Middle frontal gyrus (tissue), 1 donor: Measurements from ENCODE around the gene CACNG3.
"Not testable (repeated sequence)": the region's sequence is repeated elsewhere in the genome, so short reads cannot be mapped to it uniquely, and the experiment has no call there.

Experiments used
- DNase-seq: peaks from one replicate; pipeline ENCODE4 v3.0.0-alpha.2; 2015; ENCODE audit warnings: low spot score; ENCODE audit errors: extremely low spot score

CACNG3 gene

GRCh38 chr16:24275413-24275812 lies 19.3 kb downstream of the CACNG3 start:
- no peak for DNase-seq

DNA sequence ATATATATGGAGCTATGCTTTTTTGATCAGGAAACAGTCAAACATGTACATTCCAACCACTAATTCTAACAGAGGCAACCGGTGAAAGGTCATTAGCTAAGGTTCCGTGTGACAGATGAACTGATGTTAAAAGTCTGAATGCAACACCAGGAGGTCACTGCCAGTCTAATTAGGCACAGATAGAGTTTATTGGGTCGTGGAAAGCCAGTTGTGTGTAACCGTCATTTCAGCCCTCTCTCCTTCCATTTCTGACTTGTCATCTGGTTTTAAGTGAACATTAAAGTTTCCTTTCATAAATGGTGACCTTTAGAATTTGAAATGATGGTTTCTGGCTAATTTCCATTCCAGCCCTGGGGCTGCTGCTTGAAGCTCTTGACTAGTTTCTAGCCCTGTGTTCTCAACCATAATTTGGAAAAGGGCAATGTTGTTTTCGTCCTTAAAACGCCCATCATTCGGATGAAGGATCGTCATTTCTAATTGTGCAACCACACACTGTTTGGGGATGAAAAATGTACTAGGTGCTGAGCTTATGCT lies 23.9 kb downstream of the CACNG3 start:
- DNase-seq = no peak

DNA sequence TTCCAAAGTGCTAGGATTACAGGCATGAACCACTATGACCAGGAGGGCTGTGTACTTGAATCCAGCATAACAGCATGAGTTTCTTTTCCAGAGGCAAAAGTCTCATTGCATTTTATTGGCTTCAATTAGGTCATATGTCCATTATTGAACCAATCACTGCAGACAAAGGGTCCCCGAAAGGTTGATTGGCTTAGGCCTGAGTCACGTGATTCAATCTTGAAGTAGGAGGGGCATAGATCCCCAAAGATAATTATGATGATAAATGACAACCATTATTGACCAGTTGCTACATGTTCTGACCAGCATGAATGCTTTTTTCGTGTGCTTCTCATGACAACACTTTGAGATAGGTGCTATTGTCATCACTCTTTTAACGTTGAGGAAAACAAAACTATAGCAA lies 25.3 kb downstream of the CACNG3 start:
- no peak for DNase-seq

DNA sequence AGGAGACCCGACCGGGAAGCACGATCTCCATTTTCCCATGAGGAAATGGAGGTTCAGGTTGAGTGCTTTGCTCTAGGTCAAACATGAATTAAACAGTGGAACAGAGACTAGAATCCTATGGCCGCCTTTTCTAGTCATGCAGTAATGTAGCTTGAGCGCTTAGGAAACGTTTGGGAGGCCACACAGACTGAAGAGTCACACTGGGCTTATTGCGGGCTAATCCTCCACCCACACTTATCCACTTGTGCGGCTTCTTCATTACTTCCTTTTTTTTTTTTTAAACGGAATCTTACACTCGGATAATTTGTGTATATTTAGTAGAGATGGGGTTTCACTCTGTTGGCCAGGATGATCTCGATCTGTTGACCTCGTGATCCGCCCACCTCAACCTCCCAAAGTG lies 26.0 kb downstream of the CACNG3 start:
- DNase-seq = no peak

DNA sequence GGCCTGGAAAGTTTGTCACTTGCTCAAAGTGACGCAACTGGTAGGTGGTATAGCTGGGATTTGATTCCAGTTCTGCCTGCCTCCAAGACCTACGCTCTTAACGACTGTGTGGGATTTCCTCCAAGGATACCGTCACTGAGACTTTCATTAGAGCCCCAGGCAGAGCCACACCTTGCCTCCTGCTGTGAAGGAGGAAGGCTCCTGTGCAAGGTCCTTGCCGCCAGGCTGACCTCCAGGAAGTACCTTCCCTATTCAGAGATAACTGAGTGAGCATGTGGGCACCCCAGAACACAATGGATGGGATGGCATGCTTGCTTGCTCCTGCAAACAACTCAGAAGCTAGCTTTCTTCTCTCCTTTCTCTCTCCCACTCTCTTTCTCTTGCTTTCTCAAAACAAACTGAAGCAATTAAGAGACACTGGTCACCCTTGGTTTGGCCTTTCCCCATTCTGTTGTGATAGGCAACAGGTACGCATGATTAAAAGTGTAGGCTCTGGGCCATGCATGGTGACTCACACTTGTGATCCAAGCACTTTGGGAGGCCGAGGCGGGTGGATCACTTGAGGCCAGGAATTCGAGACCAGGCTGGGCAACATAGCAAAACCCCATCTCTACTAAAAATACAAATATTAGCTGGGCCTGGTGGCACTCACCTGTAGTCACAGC lies 30.7 kb downstream of the CACNG3 start:
- no peak for DNase-seq

- DNase-seq = peak; percentile 50
Measured at GRCh38 chr16:24288516-24288915, 32.4 kb downstream of the CACNG3 start.

GRCh38 chr16:24289166-24289700 lies 33.1 kb downstream of the CACNG3 start:
- peak; percentile 36 for DNase-seq

GRCh38 chr16:24291932-24292331 lies 35.8 kb downstream of the CACNG3 start:
- no peak for DNase-seq

- DNase-seq = no peak
Measured at GRCh38 chr16:24294131-24294530, 38.0 kb downstream of the CACNG3 start.

DNA sequence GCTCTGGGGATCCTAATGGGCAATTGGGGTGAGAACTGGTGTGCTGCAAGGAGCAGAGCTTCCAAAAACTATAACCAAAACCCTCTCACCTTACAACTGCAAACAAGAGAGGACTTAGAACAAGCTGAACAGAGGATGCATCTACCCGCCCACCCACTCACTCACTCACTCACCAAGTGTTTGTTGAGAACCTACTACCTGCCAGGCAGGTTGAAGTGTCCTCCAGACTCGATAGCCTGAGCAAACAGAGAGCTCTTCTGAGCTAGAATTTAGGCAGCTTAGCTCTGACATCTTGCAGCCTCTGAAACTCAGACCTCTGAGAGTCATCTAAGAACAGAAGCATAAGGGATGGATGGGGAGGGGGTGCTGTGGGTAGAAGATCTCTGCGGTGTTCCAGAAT lies 41.2 kb downstream of the CACNG3 start:
- no peak for DNase-seq

- no peak for DNase-seq
Measured at GRCh38 chr16:24298548-24299167, 42.5 kb downstream of the CACNG3 start.

- not testable (repeated sequence) for DNase-seq
Measured at GRCh38 chr16:24300750-24301149, 44.6 kb downstream of the CACNG3 start.

DNA sequence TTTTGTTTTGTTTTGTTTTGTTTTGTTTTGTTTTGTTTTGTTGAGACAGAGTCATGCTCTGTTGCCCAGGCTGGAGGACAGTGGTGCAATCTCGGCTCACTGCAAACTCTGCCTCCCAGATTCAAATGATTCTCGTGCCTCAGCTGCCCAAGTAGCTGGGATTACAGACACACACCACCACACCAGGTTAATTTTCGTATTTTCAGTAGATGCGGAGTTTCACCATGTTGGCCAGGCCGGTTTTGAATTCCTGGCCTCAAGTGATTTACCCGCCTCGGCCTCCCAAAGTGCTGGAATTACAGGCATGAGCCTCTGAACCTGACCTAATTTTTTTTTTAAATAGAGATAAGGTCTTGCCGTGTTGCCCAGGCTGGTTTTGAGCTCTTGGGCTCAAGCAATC lies 46.5 kb downstream of the CACNG3 start:
- DNase-seq = no peak

DNA sequence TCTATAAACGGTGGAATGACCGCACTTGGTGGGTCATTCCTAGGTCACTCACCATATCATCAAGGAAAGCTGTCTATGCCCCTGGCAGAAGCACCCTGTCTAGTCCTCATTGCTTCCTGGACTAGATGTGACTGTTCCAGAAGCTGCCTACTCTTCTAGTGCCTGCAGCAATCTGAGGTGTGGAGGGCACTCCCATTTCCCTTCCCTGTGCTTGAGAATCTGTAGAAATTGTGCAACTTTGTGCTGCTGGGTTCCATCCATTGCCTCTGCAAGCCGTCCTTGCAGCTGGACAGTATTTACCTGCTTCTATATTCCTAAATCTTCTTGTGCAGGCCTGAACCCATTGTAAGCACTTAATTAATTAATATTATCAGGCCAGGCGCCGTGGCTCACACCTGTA lies 52.1 kb downstream of the CACNG3 start:
- DNase-seq = no peak

GRCh38 chr16:24309258-24310142 lies 53.4 kb downstream of the CACNG3 start:
- DNase-seq = no peak

GRCh38 chr16:24315343-24315742 lies 59.2 kb downstream of the CACNG3 start:
- DNase-seq = no peak

DNA sequence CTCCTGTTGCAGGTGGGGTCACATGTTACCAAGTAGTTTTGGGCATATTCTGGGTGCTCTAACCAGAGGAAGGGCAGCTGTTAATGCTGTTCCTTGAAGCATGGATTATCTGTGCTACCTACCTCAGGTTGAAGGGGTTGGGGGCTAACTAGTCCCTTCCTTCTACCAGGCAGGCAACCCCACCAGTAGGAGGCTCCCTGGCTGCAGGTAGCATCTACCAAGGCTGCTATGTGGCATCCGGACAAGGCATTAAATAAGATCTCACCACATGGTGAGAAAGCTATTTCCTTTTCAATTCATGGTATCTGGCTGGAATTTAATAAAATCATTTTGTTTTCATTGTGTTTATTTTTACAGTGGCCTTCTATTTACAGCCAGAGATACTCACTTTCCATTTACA lies 62.5 kb downstream of the CACNG3 start:
- DNase-seq = no peak

DNA sequence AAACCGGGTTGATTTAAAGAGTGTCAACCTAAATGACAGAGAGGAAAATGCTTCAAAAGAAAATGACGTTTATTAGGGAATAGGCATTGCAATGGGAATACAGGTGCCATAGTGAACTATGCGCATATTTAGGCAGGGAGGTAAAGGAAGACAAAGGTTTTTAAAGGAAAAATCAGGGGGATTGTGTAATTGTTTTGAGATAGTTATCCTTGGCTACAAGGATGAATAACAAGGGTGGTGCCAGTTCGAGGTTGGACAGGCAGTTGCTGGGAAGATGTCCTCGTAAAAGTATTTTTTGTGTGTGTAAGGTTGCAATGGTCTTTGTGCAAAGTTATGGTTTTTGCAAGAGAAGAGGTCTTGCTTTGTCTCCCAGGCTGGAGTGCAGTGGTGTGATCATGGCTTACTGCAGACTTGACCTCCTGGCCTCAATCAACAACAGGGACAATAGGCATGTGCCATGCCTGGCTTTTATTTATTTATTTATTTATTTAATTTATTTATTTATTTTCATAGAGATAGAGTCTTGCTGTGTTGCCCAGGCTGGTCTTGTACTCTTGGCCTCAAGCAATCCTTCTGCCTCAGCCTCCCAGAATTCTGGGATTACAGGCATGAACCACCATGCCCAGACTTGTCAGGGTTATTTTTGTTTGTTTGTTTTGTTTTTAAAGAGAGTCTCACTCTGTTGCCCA lies 63.1 kb downstream of the CACNG3 start:
- no peak for DNase-seq

DNA sequence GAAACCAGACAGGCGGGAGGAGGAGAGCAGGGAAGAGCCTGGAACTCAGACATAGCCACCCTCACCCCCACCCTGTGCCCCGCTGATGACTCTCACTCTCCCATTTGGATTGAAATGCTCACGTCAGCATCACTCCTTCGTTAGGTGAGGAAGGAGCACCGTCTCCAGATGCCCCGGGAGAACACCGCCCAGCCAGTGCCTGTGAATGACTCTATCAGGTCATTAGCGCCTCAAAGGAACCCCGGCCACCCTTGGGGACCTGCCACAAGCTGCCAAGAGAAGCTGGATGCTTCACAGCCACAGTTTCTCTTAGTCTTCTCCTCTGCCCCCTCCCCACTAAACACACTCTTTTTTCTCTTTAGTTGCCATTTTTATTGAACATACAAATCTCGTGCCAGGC lies 66.0 kb downstream of the CACNG3 start:
- DNase-seq = no peak

DNA sequence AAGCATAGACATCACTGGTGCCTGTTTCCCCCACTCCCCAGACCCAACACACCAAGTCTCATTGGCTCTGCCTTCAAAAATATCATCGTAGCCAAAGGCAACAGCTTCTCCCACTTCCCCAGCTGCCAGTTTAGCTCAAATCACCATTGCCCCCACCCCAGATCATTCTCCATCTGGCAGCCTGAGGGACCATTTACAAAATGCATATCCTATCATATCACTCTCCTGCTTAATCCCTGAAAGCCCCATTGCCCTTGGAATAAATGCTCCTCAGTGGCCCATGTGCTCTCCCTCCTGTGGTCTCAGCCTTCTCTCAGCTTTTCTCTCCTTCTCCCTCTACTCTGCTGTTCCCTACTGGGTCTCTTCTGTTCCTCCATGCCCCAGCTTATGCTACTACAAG lies 68.3 kb downstream of the CACNG3 start:
- no peak for DNase-seq

DNA sequence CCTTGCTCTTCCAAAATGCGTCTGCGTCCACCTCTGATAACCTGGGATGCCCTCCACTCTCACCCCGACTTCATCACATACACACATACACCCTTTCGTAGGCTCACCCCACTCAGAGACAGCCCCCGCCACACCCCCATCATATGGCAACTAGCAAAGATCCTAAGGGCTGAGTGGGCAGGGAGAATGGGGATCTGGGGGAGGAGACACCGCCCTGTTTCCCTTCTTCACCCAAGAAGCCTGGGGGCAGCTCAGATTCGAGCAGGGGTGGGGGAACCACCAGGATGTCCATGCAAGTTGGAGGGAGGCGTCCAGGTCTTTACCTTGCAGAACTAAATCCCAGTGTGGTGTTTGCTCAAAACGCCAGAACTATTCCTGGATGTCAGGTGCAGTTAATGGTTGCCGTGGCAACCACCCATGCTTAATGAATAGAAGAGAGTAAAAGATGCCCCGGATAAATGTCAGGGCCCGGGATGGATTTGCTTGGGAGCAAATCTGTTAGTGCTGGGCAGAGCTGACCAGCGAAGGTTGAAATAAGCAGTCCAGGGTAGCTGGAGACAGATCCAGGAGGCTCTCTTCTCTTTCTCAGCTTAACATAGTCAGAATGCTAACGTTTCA lies 72.8 kb downstream of the CACNG3 start:
- DNase-seq = no peak
